ENCODE measurements around the gene RAB3GAP1.

DNA sequence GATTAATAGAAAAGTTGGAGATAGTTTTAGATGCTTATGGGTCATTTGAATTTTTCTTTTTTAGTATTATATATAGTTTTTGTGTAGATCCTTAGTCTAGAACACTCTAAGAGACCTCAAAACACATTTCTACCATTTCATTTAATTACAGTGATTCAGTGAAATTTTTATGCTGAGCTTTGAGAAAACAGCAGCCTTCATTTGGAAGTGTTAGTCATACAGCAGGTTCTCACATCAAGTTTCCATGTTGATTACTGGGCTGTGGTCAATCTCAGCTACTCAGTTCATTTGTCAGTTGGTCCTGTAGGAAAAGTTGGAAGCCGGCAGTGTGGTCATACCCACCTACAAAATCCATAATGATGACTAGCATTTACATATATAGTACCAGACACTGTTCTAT is 42.8 kb upstream of the RAB3GAP1 start:
- TF ChIP-seq, protein P1, sequence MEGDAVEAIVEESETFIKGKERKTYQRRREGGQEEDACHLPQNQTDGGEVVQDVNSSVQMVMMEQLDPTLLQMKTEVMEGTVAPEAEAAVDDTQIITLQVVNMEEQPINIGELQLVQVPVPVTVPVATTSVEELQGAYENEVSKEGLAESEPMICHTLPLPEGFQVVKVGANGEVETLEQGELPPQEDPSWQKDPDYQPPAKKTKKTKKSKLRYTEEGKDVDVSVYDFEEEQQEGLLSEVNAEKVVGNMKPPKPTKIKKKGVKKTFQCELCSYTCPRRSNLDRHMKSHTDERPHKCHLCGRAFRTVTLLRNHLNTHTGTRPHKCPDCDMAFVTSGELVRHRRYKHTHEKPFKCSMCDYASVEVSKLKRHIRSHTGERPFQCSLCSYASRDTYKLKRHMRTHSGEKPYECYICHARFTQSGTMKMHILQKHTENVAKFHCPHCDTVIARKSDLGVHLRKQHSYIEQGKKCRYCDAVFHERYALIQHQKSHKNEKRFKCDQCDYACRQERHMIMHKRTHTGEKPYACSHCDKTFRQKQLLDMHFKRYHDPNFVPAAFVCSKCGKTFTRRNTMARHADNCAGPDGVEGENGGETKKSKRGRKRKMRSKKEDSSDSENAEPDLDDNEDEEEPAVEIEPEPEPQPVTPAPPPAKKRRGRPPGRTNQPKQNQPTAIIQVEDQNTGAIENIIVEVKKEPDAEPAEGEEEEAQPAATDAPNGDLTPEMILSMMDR (conservative IDR thresholded peaks at IDR 0.05; ENCODE audit: low read depth, low read length) = no peak
- no peak for TF ChIP-seq EZH2 (IDR thresholded peaks at IDR 0.05; ENCODE audit: borderline replicate concordance, low read depth, low read length, poor library complexity, severe bottlenecking)
